CD8-positive, alpha-beta memory T cell (primary cell): ENCODE data around the gene AP1G2. TPM values are rescaled to one million over a fixed set of nuclear protein-coding genes. Genes with fewer than 3 reads are reported as not detected.

Source experiments
- CTCF ChIA-PET: fragments of 350-600 bp; sonication (Branson Sonifier 250); formaldehyde crosslinking; loops from one replicate; lab custom pipeline; 2021; ENCODE audit warnings: antibody characterized with exemption; lab: Charles Lee
- POLR2A ChIA-PET: fragments of 350-600 bp; sonication (Branson Sonifier 250); formaldehyde crosslinking; loops from one replicate; lab custom pipeline; 2021; ENCODE audit warnings: antibody characterized with exemption; lab: Charles Lee
- DNase-seq, 5 donors: peaks; one replicate each; pipeline versions ENCODE4 v3.0.0 to v3.0.0-alpha.2; 2020 to 2022; ENCODE audit warnings: mixed read lengths in 1 of 5
- H3K27ac ChIP-seq: one replicate; pipeline ENCODE4 v1.7.0; 2013; ENCODE audit warnings: low read depth, mild to moderate bottlenecking, low read length, moderate library complexity
- H3K27me3 ChIP-seq: 2 replicates; pipeline ENCODE4 v1.7.0; 2013; ENCODE audit warnings: low read length, mild to moderate bottlenecking; ENCODE audit not compliant: insufficient read depth, poor library complexity, severe bottlenecking
- H3K36me3 ChIP-seq: 2 replicates; pipeline ENCODE4 v1.7.0; 2013; ENCODE audit warnings: mild to moderate bottlenecking, low read length, moderate library complexity; ENCODE audit not compliant: insufficient read depth
- H3K4me1 ChIP-seq: 2 replicates; pipeline ENCODE4 v1.7.0; 2013; ENCODE audit warnings: mild to moderate bottlenecking, low read length, moderate library complexity; ENCODE audit not compliant: insufficient read depth
- H3K4me3 ChIP-seq: 2 replicates; pipeline ENCODE4 v1.7.0; 2013; ENCODE audit warnings: mild to moderate bottlenecking, low read length
- H3K9me3 ChIP-seq: 2 replicates; pipeline ENCODE4 v1.7.0; 2013; ENCODE audit warnings: mild to moderate bottlenecking, low read length
- H3K27ac Mint-ChIP-seq, 8 donors: one replicate each; pipeline ENCODE4 v1.8.0; 2020 to 2021; ENCODE audit warnings: mixed read lengths in 8 of 8, mild to moderate bottlenecking in 6 of 8, inconsistent platforms in 3 of 8, moderate library complexity in 3 of 8
- H3K27me3 Mint-ChIP-seq, 2 donors: one replicate each; pipeline ENCODE4 v1.8.0; 2020 to 2021; ENCODE audit warnings: mixed read lengths in 2 of 2, mild to moderate bottlenecking in 1 of 2, moderate library complexity in 1 of 2
- H3K36me3 Mint-ChIP-seq, 3 donors: one replicate each; pipeline ENCODE4 v1.8.0; 2020 to 2021; ENCODE audit warnings: mixed read lengths in 3 of 3, inconsistent platforms in 1 of 3, mild to moderate bottlenecking in 1 of 3
- H3K4me1 Mint-ChIP-seq, 3 donors: one replicate each; pipeline ENCODE4 v1.8.0; 2020 to 2021; ENCODE audit warnings: mixed read lengths in 3 of 3, inconsistent platforms in 1 of 3, mild to moderate bottlenecking in 1 of 3
- H3K4me3 Mint-ChIP-seq, 7 donors: one replicate each; pipeline ENCODE4 v1.8.0; 2020 to 2021; ENCODE audit warnings: mixed read lengths in 7 of 7, mild to moderate bottlenecking in 6 of 7, moderate library complexity in 4 of 7, inconsistent platforms in 2 of 7
- H3K9me3 Mint-ChIP-seq, 5 donors: one replicate each; pipeline ENCODE4 v1.8.0; 2020 to 2022; ENCODE audit warnings: mixed read lengths in 5 of 5, mild to moderate bottlenecking in 3 of 5, moderate library complexity in 2 of 5, inconsistent platforms in 1 of 5
- polyA plus RNA-seq: library from polyadenylated mRNA; unstranded; fragments of 300-500 nt; fragmentation: Illumina TruSeq; gene quantifications from one replicate; pipeline ENCODE4 v1.2.3, GENCODE V29; 2021
- total RNA-seq, 2 experiments: library from RNA; stranded (reverse); gene quantifications; one replicate each; pipeline ENCODE4 v1.2.3, GENCODE V29; 2021

The AP1G2 gene
- total and polyA plus RNA-seq, 3 experiments from 2014 or later = 80.8 to 154 (median 152) TPM

DNA sequence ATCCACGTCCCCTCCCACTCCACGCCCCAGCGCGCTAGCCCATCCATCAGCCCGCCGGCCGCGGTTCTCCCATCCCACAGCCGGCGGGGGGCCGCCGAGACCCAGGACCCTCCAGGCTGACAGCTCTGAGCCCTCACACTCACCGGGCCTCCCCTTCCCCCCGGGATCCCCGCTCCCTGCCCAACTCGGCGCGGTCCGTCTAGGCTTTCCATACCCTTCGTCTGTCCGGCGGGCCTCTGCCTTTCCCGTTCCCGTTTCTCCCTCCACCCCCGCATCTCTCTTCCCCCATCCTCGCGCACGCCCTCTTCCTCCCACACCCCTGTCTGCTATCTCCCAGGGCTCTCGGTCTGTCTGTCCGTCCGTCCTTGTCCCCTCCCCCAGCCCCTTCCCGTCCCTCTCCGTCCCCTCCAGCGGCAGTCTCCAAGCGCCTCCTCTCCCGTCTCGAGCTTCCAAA is 16.8 kb downstream of the AP1G2 start:
- Histone ChIP-seq H3K9me3 (no peaks in the 10 kb centered on the region), H3K36me3 (no peaks in the 10 kb centered on the region), H3K27ac (no peak overlapping the region), H3K4me3 (peak overlapping the region; percentile 72), H3K27me3 (peaks cover 5% of the 10 kb centered on the region), H3K4me1 (peaks cover 19% of the 10 kb centered on the region)
- Mint-ChIP-seq H3K9me3 (no peaks in the 10 kb centered on the region), H3K27me3 (no peaks in the 10 kb centered on the region), H3K36me3 (peaks cover 0 to 1% (median 0%) of the 10 kb centered on the region in 3 donors), H3K4me1 (peaks cover 6 to 17% (median 11%) of the 10 kb centered on the region in 3 donors), H3K4me3 (peak overlapping the region in 2 of 7 donors; percentile 84 to 87), H3K27ac (peak overlapping the region in 1 of 8 donors; percentile 84)
- ChIA-PET POLR2A (no interaction called here), CTCF (no interaction called here)
- DNase-seq = no peak

DNA sequence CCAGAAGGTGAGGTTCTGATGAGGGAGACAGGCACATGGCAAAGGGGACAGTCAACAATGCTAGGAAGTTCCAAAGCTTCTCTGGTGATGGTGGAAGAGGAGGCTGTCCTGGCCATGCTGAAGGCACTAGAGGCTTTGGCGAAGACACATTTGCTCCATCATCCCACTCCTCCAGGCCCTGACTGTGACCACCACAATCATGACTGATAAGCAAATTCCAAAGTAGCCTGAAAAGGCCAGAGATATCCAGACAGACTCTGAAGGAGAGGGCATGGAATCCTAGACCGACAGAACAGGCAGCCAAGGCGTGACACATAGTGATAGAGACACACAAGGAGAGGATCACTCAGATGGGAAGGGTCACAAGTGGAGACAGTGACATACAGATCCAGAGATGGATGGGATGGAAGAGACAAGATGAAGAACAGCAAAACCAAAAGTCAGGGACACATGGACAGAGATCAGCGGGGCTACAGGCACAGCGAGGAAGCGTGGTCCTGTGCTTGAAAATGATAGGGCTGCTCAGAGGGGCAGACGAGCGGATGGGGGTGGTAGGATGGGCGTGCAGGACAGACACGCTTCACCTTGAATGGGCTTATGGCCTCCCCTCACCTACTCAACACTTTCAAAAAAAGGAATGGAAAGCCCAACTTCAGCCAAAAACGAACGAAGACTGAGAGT is 17.3 kb downstream of the AP1G2 start:
- H3K4me1 Mint-ChIP-seq = peaks cover 6 to 11% (median 7%) of the 10 kb centered on the region in 3 donors
- POLR2A ChIA-PET = no interaction called here

DNA sequence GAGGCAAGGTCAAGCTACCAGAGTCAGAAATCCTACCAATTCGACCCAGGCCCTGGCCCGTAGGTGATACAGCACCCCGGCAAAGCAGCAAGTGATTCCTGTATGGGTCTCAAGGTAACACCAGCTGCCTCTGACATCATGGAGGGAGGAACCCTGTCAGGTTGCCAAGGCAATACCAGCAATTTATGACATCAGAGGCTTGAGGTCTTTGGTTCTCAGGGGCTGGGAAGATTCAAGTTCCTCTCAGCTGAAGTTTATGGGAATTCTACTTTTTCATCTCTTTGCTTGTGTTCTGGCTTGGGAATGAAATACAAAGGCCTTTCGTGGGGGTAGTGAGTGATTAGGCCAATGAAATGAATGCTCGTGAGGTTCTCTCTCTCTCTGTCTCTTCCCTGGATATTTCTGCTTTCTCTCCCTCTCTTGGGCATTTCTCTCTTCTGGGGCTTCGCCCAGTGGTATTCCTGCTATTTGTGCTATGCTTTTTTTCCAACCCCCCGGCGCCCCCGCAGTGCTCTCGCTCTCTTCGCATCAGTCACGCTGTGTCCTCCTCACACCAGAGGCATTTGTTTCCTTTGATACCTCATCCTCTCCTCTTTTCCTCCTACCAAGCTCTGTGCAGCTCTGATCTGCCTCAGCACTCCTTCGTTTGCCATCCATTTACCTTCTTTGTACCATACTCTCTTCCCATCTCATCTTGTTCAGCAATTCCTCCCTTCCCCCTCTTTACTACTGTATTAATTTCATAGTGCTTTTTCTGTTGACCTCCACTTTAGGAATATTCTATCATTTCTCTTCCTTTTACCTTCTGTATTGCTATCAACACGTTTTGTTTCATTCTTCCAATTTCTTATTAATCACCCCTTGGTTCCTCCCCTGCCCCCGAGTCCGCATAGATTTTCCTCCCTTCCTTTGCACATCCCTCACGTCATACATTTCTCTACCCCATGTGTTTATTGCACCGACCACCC is 19.0 kb downstream of the AP1G2 start:
- H3K36me3 Mint-ChIP-seq = no peaks in the 10 kb centered on the region
- POLR2A ChIA-PET = no interaction called here
- H3K9me3 Mint-ChIP-seq = no peaks in the 10 kb centered on the region
- peaks cover 6 to 9% (median 6%) of the 10 kb centered on the region in 3 donors for H3K4me1 Mint-ChIP-seq
- no peaks in the 10 kb centered on the region for H3K36me3 ChIP-seq
- no peak overlapping the region for H3K27ac ChIP-seq
- H3K27me3 Mint-ChIP-seq = peaks cover 0 to 1% of the 10 kb centered on the region in 2 donors
- no peak overlapping the region for H3K4me3 ChIP-seq
- peaks cover 16% of the 10 kb centered on the region for H3K4me1 ChIP-seq
- no peak for DNase-seq
- H3K9me3 ChIP-seq = no peaks in the 10 kb centered on the region
- no peak overlapping the region for H3K27ac Mint-ChIP-seq
- H3K27me3 ChIP-seq = peaks cover 5% of the 10 kb centered on the region
- CTCF ChIA-PET = interaction anchor here (0.8 to 1.4 kb wide), 4 partner anchors 10 to 70 kb away, joined by 3 to 7 read pairs (median 4); no protein-coding TSS in a partner anchor
- H3K4me3 Mint-ChIP-seq = no peak overlapping the region

More for the DNA sequence above, 17.3 kb downstream of the AP1G2 start:
- Mint-ChIP-seq H3K4me3 (no peak overlapping the region), H3K9me3 (no peaks in the 10 kb centered on the region), H3K27ac (no peak overlapping the region), H3K36me3 (no peaks in the 10 kb centered on the region), H3K27me3 (peaks cover 0 to 1% of the 10 kb centered on the region in 2 donors)
- Histone ChIP-seq H3K9me3 (no peaks in the 10 kb centered on the region), H3K36me3 (no peaks in the 10 kb centered on the region), H3K27me3 (peaks cover 5% of the 10 kb centered on the region), H3K4me1 (peaks cover 18% of the 10 kb centered on the region), H3K27ac (no peak overlapping the region), H3K4me3 (no peak overlapping the region)
- DNase-seq = no peak
- CTCF ChIA-PET = interaction anchor here (1.1 to 1.4 kb wide), 2 partner anchors 9 to 11 kb away, joined by 5 to 7 read pairs; no protein-coding TSS in a partner anchor

DNA sequence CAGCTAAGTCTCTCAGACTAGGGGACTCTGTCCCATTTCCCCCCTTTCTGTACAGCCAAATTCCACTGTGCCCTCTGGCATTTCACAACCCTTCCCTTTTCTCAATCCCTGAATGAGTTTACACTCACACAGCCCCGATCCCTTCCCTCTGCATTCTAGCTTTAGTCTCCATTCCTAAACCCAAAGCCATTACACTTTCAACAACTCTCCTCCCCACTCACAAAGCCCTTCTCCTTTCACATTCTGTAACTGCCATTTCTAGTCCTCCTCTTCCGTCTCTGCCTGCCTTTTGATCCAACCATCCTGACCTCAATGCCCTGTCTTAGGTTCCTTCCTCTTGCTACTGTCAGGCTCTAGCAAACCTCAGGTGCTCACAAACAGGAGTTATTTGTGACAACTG is 19.7 kb downstream of the AP1G2 start:
- Mint-ChIP-seq H3K4me1 (peaks cover 6 to 9% (median 6%) of the 10 kb centered on the region in 3 donors), H3K27ac (no peak overlapping the region), H3K27me3 (peaks cover 0 to 1% of the 10 kb centered on the region in 2 donors), H3K36me3 (no peaks in the 10 kb centered on the region), H3K9me3 (no peaks in the 10 kb centered on the region), H3K4me3 (no peak overlapping the region)
- H3K4me3 ChIP-seq = no peak overlapping the region
- H3K27me3 ChIP-seq = peaks cover 5% of the 10 kb centered on the region
- H3K36me3 ChIP-seq = no peaks in the 10 kb centered on the region
- H3K9me3 ChIP-seq = no peaks in the 10 kb centered on the region
- no peak overlapping the region for H3K27ac ChIP-seq
- peaks cover 16% of the 10 kb centered on the region for H3K4me1 ChIP-seq
- POLR2A ChIA-PET = no interaction called here
- DNase-seq = no peak
- CTCF ChIA-PET = interaction anchor here (1.4 kb wide), 1 partner anchor 15 kb away, joined by 4 read pairs; no protein-coding TSS in a partner anchor

DNA sequence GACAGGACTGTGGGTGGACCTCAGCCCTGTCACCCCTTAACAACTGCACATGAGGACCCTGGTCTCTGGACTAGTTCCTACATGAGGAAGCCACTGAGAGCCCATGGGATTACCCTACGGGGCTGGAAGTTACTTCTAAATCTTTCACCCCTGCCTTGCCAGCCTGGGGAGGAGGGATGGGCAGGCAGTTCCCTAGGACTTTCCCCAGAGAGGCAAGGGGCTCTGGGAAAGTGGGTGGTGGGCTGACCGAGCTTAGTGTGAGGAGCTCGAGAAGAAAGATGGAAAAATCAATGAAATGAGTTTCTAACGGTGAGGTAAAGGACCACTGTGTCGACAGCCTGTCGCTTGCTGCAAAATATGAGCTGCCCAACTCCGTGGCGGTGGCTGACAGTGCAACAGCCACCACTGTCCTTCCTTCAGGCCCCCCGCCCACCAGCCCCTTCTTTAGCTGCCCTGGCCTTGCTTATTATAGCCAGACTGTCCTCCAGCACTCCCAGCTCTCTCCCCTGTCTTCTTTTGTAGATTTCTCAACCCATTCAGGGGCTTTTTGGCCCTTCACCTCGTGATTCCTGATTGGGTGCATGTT is 21.0 kb downstream of the AP1G2 start:
- CTCF ChIA-PET = interaction anchor here (1.6 kb wide), 1 partner anchor 35 kb away, joined by 3 read pairs; no protein-coding TSS in a partner anchor

DNA sequence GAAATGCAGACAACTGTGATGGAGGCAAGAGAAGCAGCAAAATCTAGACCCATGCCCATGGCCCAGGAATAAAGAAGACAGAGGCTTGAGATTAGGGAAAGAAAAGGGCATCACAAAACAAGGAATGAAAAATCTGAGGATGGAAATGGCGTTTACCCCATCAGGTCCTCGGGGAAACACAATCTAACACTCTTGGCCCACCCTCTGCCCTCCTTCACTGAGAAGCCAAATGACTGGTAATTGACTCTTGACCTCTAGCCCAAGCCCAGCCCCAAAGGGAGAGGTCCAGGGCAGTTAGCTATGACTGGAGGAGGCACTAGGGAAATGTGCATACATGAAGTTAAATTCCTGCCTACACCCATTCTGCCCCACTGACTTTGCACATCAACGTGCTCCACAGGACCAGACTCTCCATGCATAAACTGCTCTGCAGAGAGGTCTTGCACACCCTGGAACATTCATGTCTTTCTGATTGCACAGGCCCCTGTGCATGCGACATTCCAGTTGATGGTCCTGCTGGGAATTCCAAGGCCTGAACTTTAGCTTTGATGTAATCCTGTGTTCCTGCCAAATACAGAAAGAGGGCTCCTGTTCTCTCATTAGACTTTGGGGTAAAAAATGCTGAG is 21.7 kb downstream of the AP1G2 start:
- H3K9me3 ChIP-seq = no peaks in the 10 kb centered on the region
- H3K4me1 ChIP-seq = peaks cover 5% of the 10 kb centered on the region
- no peaks in the 10 kb centered on the region for H3K36me3 ChIP-seq
- no peaks in the 10 kb centered on the region for H3K4me1 Mint-ChIP-seq
- H3K27me3 Mint-ChIP-seq = peaks cover 0 to 4% of the 10 kb centered on the region in 2 donors
- POLR2A ChIA-PET = no interaction called here
- no peak overlapping the region for H3K27ac ChIP-seq
- peaks cover 5% of the 10 kb centered on the region for H3K27me3 ChIP-seq
- no peak overlapping the region for H3K4me3 Mint-ChIP-seq
- H3K36me3 Mint-ChIP-seq = no peaks in the 10 kb centered on the region
- CTCF ChIA-PET = interaction anchor here (1.6 kb wide), 1 partner anchor 36 kb away, joined by 3 read pairs; no protein-coding TSS in a partner anchor
- no peak overlapping the region for H3K4me3 ChIP-seq
- no peaks in the 10 kb centered on the region for H3K9me3 Mint-ChIP-seq
- DNase-seq = no peak
- H3K27ac Mint-ChIP-seq = peak overlapping the region in 1 of 8 donors; percentile 13

More for the DNA sequence above, 21.0 kb downstream of the AP1G2 start:
- Mint-ChIP-seq H3K27ac (no peak overlapping the region), H3K36me3 (no peaks in the 10 kb centered on the region), H3K27me3 (peaks cover 0 to 4% of the 10 kb centered on the region in 2 donors), H3K4me3 (no peak overlapping the region), H3K9me3 (no peaks in the 10 kb centered on the region), H3K4me1 (peaks cover 0 to 4% (median 3%) of the 10 kb centered on the region in 3 donors)
- POLR2A ChIA-PET = no interaction called here
- H3K9me3 ChIP-seq = no peaks in the 10 kb centered on the region
- DNase-seq = no peak
- no peaks in the 10 kb centered on the region for H3K36me3 ChIP-seq
- peaks cover 5% of the 10 kb centered on the region for H3K27me3 ChIP-seq
- H3K4me3 ChIP-seq = no peak overlapping the region
- H3K27ac ChIP-seq = no peak overlapping the region
- H3K4me1 ChIP-seq = peaks cover 11% of the 10 kb centered on the region
